Breast epithelium (tissue), 4 donors: ENCODE results near the gene LEMD1. TPM values are rescaled to one million over a fixed set of nuclear protein-coding genes. Genes with fewer than 3 reads are reported as not detected.

Source experiments
- DNase-seq, 2 donors: peaks; one replicate each; pipeline ENCODE4 v3.0.0-alpha.2; 2019; ENCODE audit warnings: low spot score in 2 of 2
- H3K27ac ChIP-seq, 2 donors: fragments of 200-600 bp; sonication (generic) in 1 of 2; one replicate each; pipeline ENCODE4 v1.5.1; 2016 to 2019; ENCODE audit warnings: mild to moderate bottlenecking in 1 of 2
- H3K27me3 ChIP-seq, 2 donors: fragments of 200-600 bp; sonication (generic) in 1 of 2; one replicate each; pipeline versions ENCODE4 v1.5.1 to v1.6.0; 2017 to 2019; ENCODE audit warnings: control low read depth in 1 of 2, mild to moderate bottlenecking in 1 of 2
- H3K36me3 ChIP-seq: fragments of 200-600 bp; one replicate; pipeline ENCODE4 v1.5.1; 2019
- H3K4me1 ChIP-seq, 2 donors: fragments of 200-600 bp; sonication (generic); one replicate each; pipeline ENCODE4 v1.5.1; 2016 to 2019; ENCODE audit warnings: control low read depth in 1 of 2
- H3K4me3 ChIP-seq, 3 donors: fragments of 200-600 bp; sonication (generic); 1 replicate in 2 of 3; 2 replicates in 1 of 3; pipeline ENCODE4 v1.5.1; 2016 to 2019; ENCODE audit warnings: mild to moderate bottlenecking in 3 of 3, moderate library complexity in 2 of 3
- H3K9me3 ChIP-seq, 2 donors: fragments of 200-600 bp; sonication (generic) in 1 of 2; one replicate each; pipeline ENCODE4 v1.5.1; 2016 to 2019; ENCODE audit warnings: control low read depth in 1 of 2
- POLR2A ChIP-seq: fragments of 450-650 bp; IDR thresholded peaks from one replicate; pipeline ENCODE4 v1.6.1; 2016; ENCODE audit warnings: antibody characterized with exemption, mild to moderate bottlenecking, moderate library complexity
- POLR2AphosphoS5 ChIP-seq, 3 donors: sonication (generic); formaldehyde crosslinking; IDR thresholded peaks; one replicate each; pipeline ENCODE4 v1.6.1; 2017; ENCODE audit warnings: antibody characterized with exemption in 3 of 3
- intact Hi-C: fragments of 100-400 bp; cut with DNase I; formaldehyde crosslinking; loops from one replicate; pipeline ENCODE4 v1.15.1; 2023; ENCODE audit warnings: low total_unique reads
- total RNA-seq, 3 donors: library from RNA; depleted of rRNA; stranded (reverse); fragments of >200 nt; gene quantifications; one replicate each; pipeline ENCODE4 v1.1.0, GENCODE V29; 2016
- TF ChIP-seq, protein P1 (sequence below), 3 donors: fragments of 450-650 bp; IDR thresholded peaks; one replicate each; pipeline ENCODE4 v1.5.1; 2016 to 2017; ENCODE audit warnings: antibody characterized with exemption in 3 of 3, mild to moderate bottlenecking in 3 of 3, moderate library complexity in 3 of 3

Gene LEMD1, protein sequence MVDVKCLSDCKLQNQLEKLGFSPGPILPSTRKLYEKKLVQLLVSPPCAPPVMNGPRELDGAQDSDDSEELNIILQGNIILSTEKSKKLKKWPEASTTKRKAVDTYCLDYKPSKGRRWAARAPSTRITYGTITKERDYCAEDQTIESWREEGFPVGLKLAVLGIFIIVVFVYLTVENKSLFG
- 1 to 10 TPM in 1 of 3 donors, not detected in 2; 6.1 TPM for total RNA-seq

DNA sequence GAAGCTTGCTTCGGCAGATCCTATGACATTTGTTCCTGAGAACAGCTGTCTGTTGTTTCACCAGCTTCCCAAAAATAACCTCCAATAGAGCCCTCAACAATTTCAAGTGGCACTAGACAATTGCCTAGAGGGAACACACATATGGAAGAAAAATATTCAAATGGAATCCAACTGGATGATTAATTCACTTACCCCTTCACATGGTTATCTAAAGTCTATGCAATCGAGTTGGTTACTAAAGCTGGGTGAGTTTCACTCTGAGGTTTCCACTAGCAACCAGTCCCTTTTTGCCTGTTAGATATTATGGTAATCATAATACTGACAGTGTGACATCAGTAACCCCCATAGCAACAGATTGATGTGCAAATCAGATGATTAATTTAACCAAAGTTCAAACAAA lies at the start of gene LEMD1:
Gene LEMD1 (minus strand): TSS at position 259 of the 400 bp plus-strand sequence. CDS start 1,520 bp downstream, outside the sequence.
- H3K36me3 ChIP-seq: no peaks in the 10 kb centered on the region
- no peaks in the 10 kb centered on the region for H3K9me3 ChIP-seq
- TF ChIP-seq, protein P1, sequence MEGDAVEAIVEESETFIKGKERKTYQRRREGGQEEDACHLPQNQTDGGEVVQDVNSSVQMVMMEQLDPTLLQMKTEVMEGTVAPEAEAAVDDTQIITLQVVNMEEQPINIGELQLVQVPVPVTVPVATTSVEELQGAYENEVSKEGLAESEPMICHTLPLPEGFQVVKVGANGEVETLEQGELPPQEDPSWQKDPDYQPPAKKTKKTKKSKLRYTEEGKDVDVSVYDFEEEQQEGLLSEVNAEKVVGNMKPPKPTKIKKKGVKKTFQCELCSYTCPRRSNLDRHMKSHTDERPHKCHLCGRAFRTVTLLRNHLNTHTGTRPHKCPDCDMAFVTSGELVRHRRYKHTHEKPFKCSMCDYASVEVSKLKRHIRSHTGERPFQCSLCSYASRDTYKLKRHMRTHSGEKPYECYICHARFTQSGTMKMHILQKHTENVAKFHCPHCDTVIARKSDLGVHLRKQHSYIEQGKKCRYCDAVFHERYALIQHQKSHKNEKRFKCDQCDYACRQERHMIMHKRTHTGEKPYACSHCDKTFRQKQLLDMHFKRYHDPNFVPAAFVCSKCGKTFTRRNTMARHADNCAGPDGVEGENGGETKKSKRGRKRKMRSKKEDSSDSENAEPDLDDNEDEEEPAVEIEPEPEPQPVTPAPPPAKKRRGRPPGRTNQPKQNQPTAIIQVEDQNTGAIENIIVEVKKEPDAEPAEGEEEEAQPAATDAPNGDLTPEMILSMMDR (IDR thresholded peaks at IDR 0.05): no peak
- no peak for TF ChIP-seq POLR2A
- TF ChIP-seq POLR2AphosphoS5 (IDR thresholded peaks at IDR 0.05): no peak
- intact Hi-C loops: no loop called here
- no peaks in the 10 kb centered on the region for H3K4me1 ChIP-seq
- H3K27me3 ChIP-seq: no peaks in the 10 kb centered on the region
- DNase-seq: no peak
- H3K4me3 ChIP-seq: no peak within 1 kb of the TSS
- no peak within 1 kb of the TSS for H3K27ac ChIP-seq

DNA sequence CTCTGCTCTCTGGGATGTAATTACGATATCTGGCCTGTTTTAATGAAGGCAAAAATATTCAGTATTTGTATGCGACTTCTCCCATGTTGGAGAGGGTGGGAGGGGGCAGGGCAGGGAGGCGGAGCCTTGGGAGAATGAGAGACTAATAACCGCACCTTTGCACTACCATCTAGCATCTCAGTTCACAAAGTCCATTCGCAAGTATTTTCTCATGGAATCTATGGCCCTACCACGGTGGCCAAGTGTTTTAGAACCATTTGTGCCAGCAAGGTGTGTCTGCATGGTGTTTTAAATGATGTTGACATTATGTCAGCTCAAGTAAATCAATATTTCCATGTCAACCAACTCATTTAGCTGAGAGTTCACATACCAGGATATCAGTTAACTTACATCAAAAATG lies 48.3 kb upstream of the LEMD1 start:
- intact Hi-C loops: no loop called here
- no peaks in the 10 kb centered on the region for H3K27me3 ChIP-seq
- no peaks in the 10 kb centered on the region for H3K36me3 ChIP-seq
- H3K27ac ChIP-seq: no peak overlapping the region
- no peaks in the 10 kb centered on the region for H3K9me3 ChIP-seq
- TF ChIP-seq, protein P1 (IDR thresholded peaks at IDR 0.05): no peak
- TF ChIP-seq POLR2AphosphoS5 (IDR thresholded peaks at IDR 0.05) (no peak), POLR2A (no peak)
- no peaks in the 10 kb centered on the region for H3K4me1 ChIP-seq
- no peak for DNase-seq
- H3K4me3 ChIP-seq: no peak overlapping the region

DNA sequence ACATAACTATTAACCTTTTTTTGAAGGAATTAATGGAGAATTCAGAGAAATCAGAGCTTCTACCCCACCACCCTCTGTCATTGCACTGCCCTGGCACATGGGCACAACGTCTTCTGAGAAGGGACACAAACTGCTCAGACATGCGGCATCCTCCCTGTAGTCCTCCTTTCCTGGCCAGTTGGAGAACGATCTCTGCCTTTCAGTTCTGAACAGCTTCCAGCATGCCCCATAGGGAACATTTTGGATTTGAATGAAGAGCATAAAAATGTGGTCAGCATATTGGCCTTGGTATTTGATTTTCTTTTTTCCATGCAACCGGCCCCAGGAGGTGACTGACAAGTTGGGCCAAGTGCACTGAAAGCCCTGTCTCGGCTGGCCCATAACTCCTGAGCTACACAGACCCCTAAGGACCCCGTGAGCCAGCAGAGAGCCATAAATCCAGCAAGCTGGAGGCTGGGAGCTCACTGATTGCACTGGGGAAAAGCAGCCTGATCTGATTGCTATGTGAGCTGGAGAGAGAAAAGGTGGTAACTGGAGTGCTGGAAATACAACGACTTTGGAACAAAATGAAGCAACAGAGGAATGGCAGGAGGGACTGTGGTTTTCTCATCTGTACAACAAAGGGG lies 44.9 kb upstream of the LEMD1 start:
- Histone ChIP-seq H3K4me1 (no peaks in the 10 kb centered on the region), H3K27me3 (no peaks in the 10 kb centered on the region), H3K9me3 (no peaks in the 10 kb centered on the region), H3K27ac (no peak overlapping the region), H3K36me3 (no peaks in the 10 kb centered on the region), H3K4me3 (no peak overlapping the region)
- no peak for DNase-seq
- TF ChIP-seq, protein P1 (IDR thresholded peaks at IDR 0.05): no peak
- TF ChIP-seq POLR2A (no peak), POLR2AphosphoS5 (IDR thresholded peaks at IDR 0.05) (no peak)
- intact Hi-C loops: no loop called here

DNA sequence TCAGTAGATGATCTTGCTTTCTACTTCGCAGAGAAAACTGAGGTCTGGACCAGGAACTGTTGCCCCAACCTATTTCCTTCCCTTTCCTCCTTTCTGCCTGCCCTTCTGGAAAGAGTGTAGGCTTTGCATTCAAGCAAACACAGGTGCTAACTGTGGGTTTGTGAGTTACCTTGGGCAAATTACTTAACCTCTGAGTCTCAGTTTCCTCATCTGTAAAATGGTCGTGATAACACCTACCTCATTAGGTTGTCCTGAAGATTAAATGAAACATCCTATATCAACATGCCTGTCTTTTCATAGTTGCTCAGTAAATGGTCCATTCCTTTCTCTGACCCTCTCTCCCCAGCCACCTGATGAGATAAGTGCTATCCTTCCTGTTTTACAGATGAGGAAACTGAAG lies 43.5 kb upstream of the LEMD1 start:
- Histone ChIP-seq H3K36me3 (no peaks in the 10 kb centered on the region), H3K4me3 (no peak overlapping the region), H3K4me1 (no peaks in the 10 kb centered on the region), H3K27me3 (no peaks in the 10 kb centered on the region), H3K9me3 (no peaks in the 10 kb centered on the region), H3K27ac (no peak overlapping the region)
- DNase-seq: no peak
- intact Hi-C loops: no loop called here
- TF ChIP-seq POLR2AphosphoS5 (IDR thresholded peaks at IDR 0.05) (no peak), POLR2A (no peak)
- TF ChIP-seq, protein P1 (IDR thresholded peaks at IDR 0.05): no peak

DNA sequence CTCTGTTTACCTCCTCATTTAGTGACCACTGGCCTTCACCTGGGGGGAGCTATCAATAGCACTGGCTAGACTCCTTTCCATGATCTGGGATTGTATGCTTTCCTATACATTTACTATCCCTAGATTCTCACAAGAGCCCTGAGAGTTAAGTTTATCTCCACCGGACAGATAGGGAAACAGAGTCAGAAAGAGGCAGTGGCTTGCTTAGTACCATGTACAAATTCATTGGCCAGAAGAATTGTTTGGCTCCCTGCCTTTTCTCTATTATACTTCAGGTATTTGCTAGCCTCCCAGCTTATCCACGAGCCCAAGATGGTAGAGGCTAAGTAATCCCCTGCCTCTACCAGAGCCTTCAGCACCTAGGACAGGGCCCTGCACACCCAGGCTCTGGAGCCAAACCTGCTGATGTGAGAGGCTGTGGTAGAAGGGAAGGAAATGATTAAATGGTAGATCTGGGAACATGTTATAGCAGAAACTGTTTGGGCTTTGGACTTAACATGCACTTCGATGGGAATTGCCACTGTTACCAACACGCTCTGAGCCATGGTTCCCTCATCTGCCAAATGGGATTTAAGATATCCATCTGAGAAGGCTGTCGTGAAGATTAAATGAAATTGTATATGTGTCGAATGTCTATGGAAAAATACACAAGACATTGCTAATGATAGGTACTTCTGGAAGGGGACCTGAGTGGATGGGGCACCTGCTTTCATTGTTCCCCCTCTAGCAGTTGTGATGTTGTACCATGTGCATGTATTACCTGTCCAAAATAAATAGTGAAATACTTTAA lies 37.1 kb upstream of the LEMD1 start:
- Histone ChIP-seq H3K4me1 (peaks cover 0 to 8% of the 10 kb centered on the region in 2 donors), H3K9me3 (no peaks in the 10 kb centered on the region), H3K27me3 (peaks cover 11 to 49% of the 10 kb centered on the region in 2 donors), H3K4me3 (no peak overlapping the region), H3K36me3 (no peaks in the 10 kb centered on the region), H3K27ac (no peak overlapping the region)
- no peak for DNase-seq
- TF ChIP-seq POLR2A (no peak), POLR2AphosphoS5 (IDR thresholded peaks at IDR 0.05) (no peak)
- TF ChIP-seq, protein P1 (IDR thresholded peaks at IDR 0.05): no peak
- intact Hi-C loops: no loop called here
